K562 (cell line): ENCODE results near the gene FABP7.

Experiments
- CTCF ChIP-seq, 3 experiments: IDR thresholded peaks in 2 of 3; conservative IDR thresholded peaks in 1 of 3; 2 replicates each; pipeline ENCODE4 v1.5.1; 2011 to 2012; ENCODE audit warnings: low read length in 3 of 3, mild to moderate bottlenecking in 3 of 3, control low read depth in 2 of 3, improper control_type of control experiment in 1 of 3, inconsistent platforms in 1 of 3, low read depth in 1 of 3, mixed read lengths in 1 of 3, moderate library complexity in 1 of 3; ENCODE audit not compliant: insufficient read depth in 2 of 3
- ETV5 ChIP-seq: sonication (generic); formaldehyde crosslinking; IDR thresholded peaks from 2 replicates; pipeline ENCODE4 v1.4.0; 2020; ENCODE audit warnings: low read depth, mild to moderate bottlenecking, missing genetic modification reagents
- JUND ChIP-seq, 2 experiments: IDR thresholded peaks; 2 replicates in 1 of 2; 3 replicates in 1 of 2; pipeline ENCODE4 v1.6.1; 2011; ENCODE audit warnings: borderline replicate concordance in 2 of 2, low read depth in 2 of 2, low read length in 2 of 2, improper control_type of control experiment in 1 of 2, missing biosample characterization in 1 of 2, missing genetic modification characterization in 1 of 2, missing genetic modification reagents in 1 of 2
- MAX ChIP-seq: sonication (generic); formaldehyde crosslinking; IDR thresholded peaks from 2 replicates; pipeline ENCODE4 v1.9.0; 2022; ENCODE audit warnings: mild to moderate bottlenecking, missing genetic modification reagents
- MTA3 ChIP-seq: fragments of 450-650 bp; formaldehyde crosslinking; IDR thresholded peaks from 2 replicates; pipeline ENCODE4 v1.6.1; 2017; ENCODE audit warnings: mild to moderate bottlenecking, borderline replicate concordance
- POLR2AphosphoS5 ChIP-seq: IDR thresholded peaks from 2 replicates; pipeline ENCODE4 v1.6.1; 2011; ENCODE audit warnings: mild to moderate bottlenecking, low read depth, low read length, moderate library complexity; ENCODE audit not compliant: control insufficient read depth, insufficient read depth
- POLR3A ChIP-seq: IDR thresholded peaks from 2 replicates; pipeline ENCODE4 v1.6.1; 2011; ENCODE audit warnings: borderline replicate concordance, mild to moderate bottlenecking, moderate library complexity; ENCODE audit not compliant: insufficient read length, insufficient read depth; ENCODE audit errors: extremely low read depth
- RNF219 ChIP-seq: fragments of 250-450 bp; sonication (Bioruptor Pico); IDR thresholded peaks from 2 replicates; pipeline ENCODE4 v1.5.0; 2022; ENCODE audit warnings: mild to moderate bottlenecking
- SP2 ChIP-seq: IDR thresholded peaks from 2 replicates; pipeline ENCODE4 v1.6.1; 2011; ENCODE audit warnings: mild to moderate bottlenecking, low read depth, low read length, moderate library complexity; ENCODE audit not compliant: poor library complexity, severe bottlenecking; ENCODE audit errors: extremely low read depth
- STAG1 ChIP-seq: sonication (generic); formaldehyde crosslinking; IDR thresholded peaks from 2 replicates; pipeline ENCODE4 v1.5.0; 2020; ENCODE audit warnings: missing genetic modification reagents, borderline replicate concordance
- STAT5B ChIP-seq: fragments of 250-450 bp; sonication (Bioruptor Pico); IDR thresholded peaks from 2 replicates; pipeline ENCODE4 v1.8.0; 2021; ENCODE audit warnings: mild to moderate bottlenecking, inconsistent platforms
- TAF1 ChIP-seq: IDR thresholded peaks from 2 replicates; pipeline ENCODE4 v1.6.1; 2011; ENCODE audit warnings: mild to moderate bottlenecking, low read length, moderate library complexity; ENCODE audit not compliant: insufficient read depth, control insufficient read depth, severe bottlenecking; ENCODE audit errors: extremely low read depth
- TRIM28 ChIP-seq: fragments of 450-650 bp; IDR thresholded peaks from 2 replicates; pipeline ENCODE4 v1.6.1; 2017
- TF ChIP-seq, protein P1 (sequence below): fragments of 450-650 bp; formaldehyde crosslinking; conservative IDR thresholded peaks from 2 replicates; pipeline ENCODE4 v1.4.0; 2022; ENCODE audit warnings: mild to moderate bottlenecking, missing genetic modification characterization

GRCh38 chr6:122740936-122741335 is 38.6 kb upstream of the FABP7 start:
- no peak for TF ChIP-seq CTCF (IDR thresholded peaks at IDR 0.05 in 2 of 3, conservative IDR thresholded peaks at IDR 0.05 in 1 of 3; ENCODE audit: insufficient read depth in 2 of 3, low read depth in 1 of 3, low read length in 3 of 3)
- no peak for TF ChIP-seq POLR2AphosphoS5
- no peak for TF ChIP-seq RNF219 (CRISPR knock-in tag)
- TF ChIP-seq POLR3A, result no peak
- no peak for TF ChIP-seq ETV5 (CRISPR knock-in tag)
- no peak for TF ChIP-seq JUND (IDR thresholded peaks at IDR 0.05; ENCODE audit: borderline replicate concordance, low read depth, low read length)
- TF ChIP-seq JUND (tag; IDR thresholded peaks at IDR 0.05; ENCODE audit: borderline replicate concordance, low read depth, low read length), result no peak
- TF ChIP-seq STAG1 (CRISPR knock-in tag), result no peak
- no peak for TF ChIP-seq MAX (CRISPR knock-in tag)
- TF ChIP-seq STAT5B (CRISPR knock-in tag), result no peak
- no peak for TF ChIP-seq MTA3
- TF ChIP-seq SP2, result no peak
- TF ChIP-seq, protein P1, sequence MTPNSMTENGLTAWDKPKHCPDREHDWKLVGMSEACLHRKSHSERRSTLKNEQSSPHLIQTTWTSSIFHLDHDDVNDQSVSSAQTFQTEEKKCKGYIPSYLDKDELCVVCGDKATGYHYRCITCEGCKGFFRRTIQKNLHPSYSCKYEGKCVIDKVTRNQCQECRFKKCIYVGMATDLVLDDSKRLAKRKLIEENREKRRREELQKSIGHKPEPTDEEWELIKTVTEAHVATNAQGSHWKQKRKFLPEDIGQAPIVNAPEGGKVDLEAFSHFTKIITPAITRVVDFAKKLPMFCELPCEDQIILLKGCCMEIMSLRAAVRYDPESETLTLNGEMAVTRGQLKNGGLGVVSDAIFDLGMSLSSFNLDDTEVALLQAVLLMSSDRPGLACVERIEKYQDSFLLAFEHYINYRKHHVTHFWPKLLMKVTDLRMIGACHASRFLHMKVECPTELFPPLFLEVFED (CRISPR knock-in tag), result no peak
- no peak for TF ChIP-seq TAF1
- no peak for TF ChIP-seq TRIM28
